Measurements from ENCODE around the gene ANKRD44.
A peak's percentile ranks its signal among the peaks of the same experiment; 100 is the strongest.

Gene ANKRD44

GRCh38 chr2:197163712-197164140 lies 146.9 kb downstream of the ANKRD44 start:
- Mint-ChIP-seq H3K4me1 (peaks cover 72% of the 10 kb centered on the region), H3K27me3 (no peaks in the 10 kb centered on the region), H3K27ac (no peak overlapping the region), H3K4me3 (no peak overlapping the region), H3K9me3 (no peaks in the 10 kb centered on the region)
- ATAC-seq = no peak
- no peak for DNase-seq

DNA sequence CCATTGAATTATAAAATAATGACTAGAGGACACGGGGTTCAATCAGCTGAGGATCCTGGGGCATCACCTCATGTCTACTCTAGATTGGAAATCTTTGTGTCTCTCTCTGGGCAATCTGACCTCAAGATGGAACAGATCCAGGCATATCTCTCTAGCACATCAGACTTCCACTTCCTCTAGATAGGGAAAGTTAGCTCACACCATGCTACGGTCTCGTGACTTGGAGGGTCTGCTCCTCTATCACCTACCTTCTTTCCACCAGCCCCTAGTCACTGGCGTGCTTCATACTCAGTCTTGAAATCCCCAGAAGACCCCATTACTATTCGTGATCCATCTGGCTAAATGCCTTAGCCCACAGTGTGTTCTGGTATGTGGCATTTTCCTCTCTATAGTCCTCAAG lies 148.8 kb downstream of the ANKRD44 start:
- ATAC-seq (no peak), DNase-seq (no peak)
- H3K4me1 Mint-ChIP-seq = peaks cover 70% of the 10 kb centered on the region
- H3K4me3 Mint-ChIP-seq = no peak overlapping the region
- H3K9me3 Mint-ChIP-seq = peaks cover 0 to 2% of the 10 kb centered on the region in 2 donors
- H3K27ac Mint-ChIP-seq = peak overlapping the region in 1 of 2 donors; percentile 19
- no peaks in the 10 kb centered on the region for H3K27me3 Mint-ChIP-seq

DNA sequence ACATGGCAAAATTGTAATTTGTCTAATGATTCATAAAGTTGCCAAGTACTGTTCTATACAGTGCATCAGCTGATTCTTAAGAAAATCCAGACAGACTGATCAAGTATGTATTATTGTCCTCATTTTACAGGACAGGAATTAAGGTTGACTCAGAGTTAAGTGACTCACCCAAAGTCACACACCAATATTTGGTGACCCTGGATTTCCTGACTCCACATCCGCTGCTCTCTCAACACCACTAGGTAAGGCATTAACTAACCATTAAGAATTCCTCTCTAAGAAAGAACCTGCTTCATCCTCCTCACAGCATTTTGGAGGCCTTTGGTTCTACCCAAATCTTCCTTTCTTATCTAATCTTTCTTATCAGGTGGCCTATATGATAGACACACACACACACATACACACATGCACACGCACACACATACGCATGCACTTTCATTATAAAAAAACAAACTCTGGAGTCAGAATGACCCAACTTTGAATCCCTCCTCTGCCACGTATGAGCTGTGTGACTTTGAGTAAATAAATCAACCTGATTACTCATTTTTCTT lies 150.8 kb downstream of the ANKRD44 start:
- DNase-seq = peak in 1 of 2 donors; percentile 44
- peak overlapping the region; percentile 8 to 55 for H3K4me3 Mint-ChIP-seq
- ATAC-seq = peak; percentile 90
- H3K4me1 Mint-ChIP-seq = peaks cover 76% of the 10 kb centered on the region
- no peaks in the 10 kb centered on the region for H3K27me3 Mint-ChIP-seq
- peak overlapping the region; percentile 12 to 73 for H3K27ac Mint-ChIP-seq
- peaks cover 0 to 5% of the 10 kb centered on the region in 2 donors for H3K9me3 Mint-ChIP-seq

GRCh38 chr2:197158591-197159550 lies 151.7 kb downstream of the ANKRD44 start:
- Mint-ChIP-seq H3K27ac (peak overlapping the region; percentile 44 to 61), H3K27me3 (no peaks in the 10 kb centered on the region), H3K4me1 (peaks cover 78% of the 10 kb centered on the region), H3K9me3 (peaks cover 0 to 5% of the 10 kb centered on the region in 2 donors), H3K4me3 (peak overlapping the region; percentile 20 to 55)
- no peak for ATAC-seq
- no peak for DNase-seq

DNA sequence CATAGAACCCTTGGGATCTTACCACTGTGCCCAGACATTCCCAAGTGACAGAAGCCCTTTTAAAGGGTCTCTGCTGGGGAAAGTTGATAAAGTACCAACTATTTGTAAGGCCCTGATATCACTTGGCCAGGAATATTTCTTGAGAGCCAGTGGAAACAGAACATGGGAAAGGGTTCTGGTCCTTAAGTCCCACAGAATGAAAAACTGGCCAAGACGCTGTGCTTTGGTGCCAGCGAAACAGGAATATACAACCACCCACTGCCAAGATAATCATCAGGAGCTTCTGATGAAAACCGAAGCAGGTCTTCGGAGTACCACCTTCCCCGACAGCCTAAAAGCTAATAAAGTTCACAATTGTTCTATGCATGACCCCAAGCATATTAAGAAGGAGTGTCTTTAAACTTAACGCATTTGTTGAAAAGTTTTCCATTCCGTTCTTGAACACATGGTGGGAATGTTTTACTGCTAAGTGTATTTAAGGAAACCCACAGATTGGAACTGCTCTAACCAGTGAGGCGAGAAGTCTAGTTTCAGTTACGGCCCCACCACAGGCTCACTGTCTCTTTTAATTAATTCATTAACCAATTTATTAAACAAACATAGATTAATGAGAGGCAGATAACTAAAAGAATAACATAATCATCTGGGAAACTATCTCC lies 152.6 kb downstream of the ANKRD44 start:
- Mint-ChIP-seq H3K9me3 (peaks cover 0 to 5% of the 10 kb centered on the region in 2 donors), H3K4me3 (peak overlapping the region; percentile 20 to 55), H3K27me3 (no peaks in the 10 kb centered on the region), H3K27ac (peak overlapping the region in 1 of 2 donors; percentile 44), H3K4me1 (peaks cover 78% of the 10 kb centered on the region)
- DNase-seq (no peak), ATAC-seq (no peak)

DNA sequence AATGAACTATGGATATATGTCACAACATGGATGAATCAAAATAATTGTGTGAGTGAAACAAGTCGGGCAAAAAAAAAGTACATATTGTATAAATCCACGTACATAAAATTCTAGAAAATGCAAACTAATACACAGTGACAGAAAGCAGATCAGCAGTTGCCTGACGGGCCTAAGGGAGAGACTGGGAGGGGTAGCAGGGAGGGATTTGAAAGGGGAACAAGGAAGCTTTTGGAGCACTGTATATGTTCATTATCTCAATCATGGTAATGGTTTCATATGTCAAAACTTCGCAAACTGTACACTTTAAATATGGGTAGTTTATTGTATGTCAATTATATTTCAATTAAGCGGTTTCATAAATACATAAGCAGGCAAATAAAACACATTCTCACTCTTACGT lies 153.8 kb downstream of the ANKRD44 start:
- DNase-seq = no peak
- Mint-ChIP-seq H3K4me1 (peaks cover 78% of the 10 kb centered on the region), H3K27me3 (no peaks in the 10 kb centered on the region), H3K4me3 (no peak overlapping the region), H3K9me3 (peaks cover 0 to 5% of the 10 kb centered on the region in 2 donors), H3K27ac (peak overlapping the region in 1 of 2 donors; percentile 28)
- ATAC-seq = no peak

GRCh38 chr2:197152451-197153228 lies 157.9 kb downstream of the ANKRD44 start:
- no peak for DNase-seq
- Mint-ChIP-seq H3K4me1 (peaks cover 79% of the 10 kb centered on the region), H3K9me3 (peaks cover 0 to 5% of the 10 kb centered on the region in 2 donors)

DNA sequence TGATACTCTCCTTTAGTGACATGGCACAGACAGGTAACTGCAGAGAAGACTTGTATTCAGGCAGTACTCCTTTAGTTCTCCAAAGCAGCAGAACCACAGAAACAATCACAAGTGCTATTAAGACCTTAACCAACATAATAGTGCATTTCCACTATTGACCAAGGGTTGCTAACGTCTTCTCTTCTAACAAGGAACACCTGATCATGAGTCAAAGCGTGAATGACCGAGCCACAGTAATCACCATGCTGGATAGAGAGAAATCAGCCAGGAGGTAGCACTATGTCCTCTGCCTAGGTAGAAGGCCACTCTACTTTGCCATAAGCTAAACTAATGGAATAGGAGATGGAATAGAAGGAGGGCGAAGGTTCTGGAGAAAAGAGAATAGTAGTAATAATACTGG lies 161.0 kb downstream of the ANKRD44 start:
- no peak overlapping the region for H3K4me3 Mint-ChIP-seq
- peaks cover 89% of the 10 kb centered on the region for H3K4me1 Mint-ChIP-seq
- DNase-seq (no peak), ATAC-seq (peak; percentile 61)
- H3K9me3 Mint-ChIP-seq = no peaks in the 10 kb centered on the region
- H3K27me3 Mint-ChIP-seq = no peaks in the 10 kb centered on the region
- no peak overlapping the region for H3K27ac Mint-ChIP-seq

More at GRCh38 chr2:197152451-197153228, 157.9 kb downstream of the ANKRD44 start:
- Mint-ChIP-seq H3K27me3 (no peaks in the 10 kb centered on the region), H3K4me3 (peak overlapping the region; percentile 66 to 72), H3K27ac (peak overlapping the region; percentile 13 to 57)
- ATAC-seq = peak; percentile 64

GRCh38 chr2:197148401-197148800 lies 162.2 kb downstream of the ANKRD44 start:
- H3K27me3 Mint-ChIP-seq = no peaks in the 10 kb centered on the region
- H3K4me3 Mint-ChIP-seq = no peak overlapping the region
- H3K9me3 Mint-ChIP-seq = no peaks in the 10 kb centered on the region
- ATAC-seq (no peak), DNase-seq (no peak)
- peak overlapping the region in 1 of 2 donors; percentile 60 for H3K27ac Mint-ChIP-seq
- H3K4me1 Mint-ChIP-seq = peaks cover 81% of the 10 kb centered on the region

- no peaks in the 10 kb centered on the region for H3K27me3 Mint-ChIP-seq
- no peak overlapping the region for H3K4me3 Mint-ChIP-seq
- H3K9me3 Mint-ChIP-seq = no peaks in the 10 kb centered on the region
- peak overlapping the region in 1 of 2 donors; percentile 13 for H3K27ac Mint-ChIP-seq
- no peak for DNase-seq
- no peak for ATAC-seq
- H3K4me1 Mint-ChIP-seq = peaks cover 76% of the 10 kb centered on the region
Observed at GRCh38 chr2:197147942-197148341, 162.6 kb downstream of the ANKRD44 start.

DNA sequence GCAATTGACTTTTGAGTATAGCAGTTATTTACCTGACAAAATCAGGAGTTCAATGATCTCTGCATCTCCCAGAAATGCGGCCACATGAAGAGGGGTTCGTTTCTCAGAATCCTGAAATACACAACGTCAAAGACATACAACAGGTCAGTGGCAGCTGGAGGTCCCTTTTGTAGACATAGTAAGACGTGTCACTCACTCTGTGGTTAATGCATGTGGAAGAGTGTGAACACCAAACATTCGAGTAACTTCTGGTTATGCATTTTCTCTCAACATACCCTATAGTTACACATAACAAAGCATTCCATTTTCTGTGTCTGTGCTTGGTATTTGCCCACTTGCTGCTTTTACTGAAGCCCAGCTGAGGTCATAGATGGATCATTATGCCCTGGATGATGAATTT lies 163.6 kb downstream of the ANKRD44 start:
- peak; percentile 60 for ATAC-seq
- Mint-ChIP-seq H3K4me1 (peaks cover 75% of the 10 kb centered on the region), H3K27me3 (no peaks in the 10 kb centered on the region), H3K27ac (peak overlapping the region in 1 of 2 donors; percentile 74), H3K9me3 (no peaks in the 10 kb centered on the region), H3K4me3 (no peak overlapping the region)
- no peak for DNase-seq

DNA sequence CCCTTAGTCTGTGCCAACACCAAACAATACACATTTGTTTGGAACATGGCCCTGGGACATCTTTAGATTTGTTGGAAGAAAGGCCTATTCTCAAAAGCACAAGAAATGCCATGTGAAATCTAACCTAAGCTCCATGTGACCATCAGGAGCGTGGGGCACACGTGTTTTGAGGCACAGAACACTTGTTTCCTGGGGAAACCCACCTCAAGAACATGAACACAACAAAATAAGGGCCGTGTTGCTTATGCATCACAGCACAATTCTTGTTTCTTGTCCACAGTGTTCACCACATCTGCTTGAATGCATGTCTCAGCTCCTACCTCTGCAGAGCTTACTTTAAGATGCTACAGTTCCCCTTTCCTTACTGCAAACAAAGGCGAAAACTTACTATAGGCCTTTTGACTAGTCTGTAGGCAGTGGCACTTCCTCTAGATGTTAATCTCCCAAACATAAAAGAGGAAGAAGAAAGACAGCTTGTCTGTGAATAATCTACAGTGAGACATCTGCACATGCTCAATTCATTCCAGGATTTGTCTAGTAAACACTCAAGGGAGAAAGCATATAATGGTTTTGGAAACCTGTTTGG lies 165.0 kb downstream of the ANKRD44 start:
- Mint-ChIP-seq H3K9me3 (no peaks in the 10 kb centered on the region), H3K27ac (peak overlapping the region; percentile 65 to 76), H3K4me3 (no peak overlapping the region), H3K27me3 (no peaks in the 10 kb centered on the region), H3K4me1 (peaks cover 75% of the 10 kb centered on the region)
- peak; percentile 54 for ATAC-seq
- DNase-seq = no peak

- peaks cover 75% of the 10 kb centered on the region for H3K4me1 Mint-ChIP-seq
- H3K4me3 Mint-ChIP-seq = no peak overlapping the region
- no peaks in the 10 kb centered on the region for H3K27me3 Mint-ChIP-seq
Observed at GRCh38 chr2:197144183-197144582, 166.4 kb downstream of the ANKRD44 start.

DNA sequence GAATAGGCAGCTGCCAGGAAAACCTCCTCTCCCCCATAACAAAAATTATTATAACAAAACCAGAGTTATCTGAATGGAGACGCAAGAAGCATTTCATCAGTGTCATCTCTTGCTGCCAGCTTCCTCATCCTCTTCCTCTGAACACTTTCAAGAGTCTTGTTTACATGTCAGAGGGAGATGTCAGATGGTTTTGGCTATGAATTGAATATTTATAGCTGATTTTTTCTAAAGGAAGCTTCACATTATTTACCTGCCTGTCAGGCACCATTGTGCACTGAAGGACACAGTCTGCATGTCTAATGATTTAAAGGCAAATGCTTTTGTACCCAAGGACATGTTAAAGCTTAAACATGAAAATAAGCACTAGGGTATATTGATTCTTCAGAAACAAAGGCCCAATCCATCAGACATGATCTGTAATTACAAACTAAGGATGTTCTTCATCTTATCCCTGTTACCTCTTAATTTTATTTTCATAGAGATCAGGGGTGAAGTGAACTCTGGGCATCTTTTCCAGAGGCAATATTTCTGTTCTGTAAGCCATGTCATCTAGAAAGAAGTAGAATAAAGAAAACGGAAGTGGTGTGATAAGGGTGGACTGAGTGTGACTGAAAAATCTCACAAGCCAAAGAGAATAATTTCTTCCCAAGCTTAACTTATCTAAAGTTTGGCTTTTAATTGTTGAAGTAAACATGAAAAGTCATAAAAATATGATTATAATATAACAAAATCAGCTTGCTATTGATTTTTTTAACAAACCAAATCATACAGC lies 168.7 kb downstream of the ANKRD44 start:
- H3K9me3 Mint-ChIP-seq = no peaks in the 10 kb centered on the region
- ATAC-seq (no peak), DNase-seq (no peak)
- peak overlapping the region; percentile 78 to 87 for H3K27ac Mint-ChIP-seq
- H3K4me3 Mint-ChIP-seq = no peak overlapping the region
- no peaks in the 10 kb centered on the region for H3K27me3 Mint-ChIP-seq
- H3K4me1 Mint-ChIP-seq = peaks cover 78% of the 10 kb centered on the region

More at GRCh38 chr2:197144183-197144582, 166.4 kb downstream of the ANKRD44 start:
- ATAC-seq (no peak), DNase-seq (no peak)
- Mint-ChIP-seq H3K27ac (peak overlapping the region in 1 of 2 donors; percentile 75), H3K9me3 (no peaks in the 10 kb centered on the region)
